Kidney capillary endothelial cell (primary cell): ENCODE measurements around the gene RPA1.

Source experiments
- DNase-seq: peaks from one replicate; pipeline ENCODE4 v3.0.0-alpha.2; 2018; ENCODE audit warnings: low spot score

The RPA1 gene

DNA sequence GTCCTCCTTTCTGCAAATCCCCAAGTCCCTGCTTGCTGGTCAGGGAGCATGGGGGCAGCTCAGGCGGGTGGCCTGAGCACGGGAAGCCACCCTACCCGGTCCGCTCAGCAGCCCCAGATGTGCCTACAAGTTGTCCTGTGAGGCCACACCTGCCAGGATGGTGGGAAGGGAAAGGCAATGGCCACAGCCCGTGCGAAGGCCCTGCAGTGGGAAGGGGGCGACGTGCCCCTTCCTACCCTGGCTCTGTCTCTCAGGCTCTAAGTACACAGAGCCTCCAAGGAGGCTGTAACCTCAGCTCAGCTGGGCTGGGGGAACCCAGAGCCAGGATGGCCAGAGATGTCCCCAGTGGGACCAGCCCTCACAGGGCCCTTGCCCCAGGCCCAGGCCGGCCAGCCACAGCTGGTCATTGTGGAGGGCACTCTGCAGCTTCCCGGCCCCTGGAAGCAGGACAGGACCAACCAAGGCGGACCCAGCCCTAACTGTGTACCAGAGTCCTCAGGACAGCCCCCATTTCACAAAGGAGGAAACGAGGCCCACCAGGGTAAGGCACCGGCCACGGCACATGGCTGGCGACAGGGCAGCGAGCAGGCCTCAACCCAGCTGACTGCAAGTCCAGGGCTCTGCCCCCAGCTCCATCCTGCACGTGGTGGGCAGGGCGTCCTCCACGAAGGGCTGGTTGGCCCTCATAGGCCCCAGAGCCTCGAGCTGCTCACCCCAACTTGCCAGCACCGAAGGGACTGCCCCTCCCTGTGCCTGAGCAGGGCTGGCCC, 113.0 kb downstream of the RPA1 start:
- no peak for DNase-seq

DNA sequence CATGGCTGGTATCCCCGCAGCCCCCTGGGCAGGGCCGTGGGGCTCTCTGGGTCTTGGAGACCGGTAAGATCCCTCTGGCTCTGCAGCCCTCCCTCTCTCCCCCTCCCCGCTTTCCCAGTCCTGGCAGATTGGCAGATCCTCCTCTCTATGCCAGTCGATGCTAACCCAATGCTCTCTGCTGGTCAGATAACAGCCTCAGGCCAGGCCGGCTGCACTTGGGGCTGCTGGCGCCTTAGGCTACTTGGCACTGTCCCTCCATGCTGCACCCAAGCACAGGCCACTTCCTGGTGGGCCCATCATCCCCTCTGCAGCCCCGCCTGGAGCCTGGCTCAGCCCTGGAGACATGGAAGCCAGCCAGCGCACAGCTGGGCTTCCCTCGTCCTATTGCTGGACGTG, 113.6 kb downstream of the RPA1 start:
- DNase-seq, result no peak

DNA sequence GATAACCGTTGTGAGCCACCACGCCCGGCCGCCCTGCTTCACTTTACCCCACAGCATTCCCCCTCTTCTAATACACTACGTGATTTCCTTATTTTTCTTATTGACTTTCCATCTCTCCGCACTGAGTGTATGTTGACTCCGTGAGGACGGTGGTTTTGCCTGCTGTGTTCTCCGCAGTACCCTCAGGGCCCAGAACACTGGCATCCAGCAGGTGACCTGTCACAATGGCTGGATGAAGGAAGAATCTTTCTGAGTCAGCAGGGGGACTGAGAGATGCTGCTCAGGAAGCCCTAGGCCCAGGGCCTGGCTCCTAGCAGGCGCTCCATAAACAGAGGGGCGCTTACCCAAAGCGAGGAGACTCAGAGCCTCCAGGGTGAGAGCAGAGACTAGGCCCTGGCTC, 115.8 kb downstream of the RPA1 start:
- DNase-seq, result no peak

DNA sequence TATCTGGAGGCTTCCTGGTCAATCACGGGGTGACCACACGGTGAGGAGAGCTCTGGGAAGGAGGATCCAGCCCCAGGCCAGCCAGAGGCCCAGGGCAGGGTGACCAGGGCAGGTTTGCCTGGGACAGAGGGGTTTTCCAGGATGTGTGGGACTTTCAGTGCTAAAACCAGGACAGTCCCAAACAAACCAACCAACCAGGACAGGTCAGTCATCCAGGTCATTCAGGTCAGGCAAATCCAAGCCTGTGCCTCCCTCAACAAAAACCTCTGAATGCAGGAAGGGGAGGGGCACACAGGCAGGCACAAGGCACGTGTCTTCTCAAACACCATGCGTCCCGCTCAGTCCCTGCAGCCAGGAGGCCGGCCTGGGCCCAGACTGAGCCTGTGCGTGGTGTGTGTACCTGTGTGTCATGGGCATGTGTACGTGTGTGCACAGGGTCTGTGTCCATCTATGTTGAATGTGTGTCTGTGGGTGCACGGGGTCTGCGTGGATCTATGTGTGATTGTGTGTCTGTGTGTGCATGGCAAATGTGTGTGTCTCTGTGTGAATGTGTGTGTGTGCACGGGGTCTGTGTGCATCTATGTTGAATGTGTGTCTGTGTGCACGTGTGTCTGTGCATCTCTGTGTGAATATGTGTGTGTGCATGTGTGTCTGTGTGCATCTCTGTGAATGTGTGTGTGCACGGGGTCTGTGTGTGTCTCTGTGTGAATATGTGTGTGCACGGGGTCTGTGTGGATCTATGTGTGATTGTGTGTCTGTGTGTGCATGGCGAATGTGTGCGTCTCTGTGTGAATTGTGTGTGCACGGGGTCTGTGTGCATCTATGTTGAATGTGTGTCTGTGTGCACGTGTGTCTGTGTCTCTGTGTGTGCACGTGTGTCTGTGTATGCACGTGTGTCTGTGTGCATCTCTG, 116.5 kb downstream of the RPA1 start:
- DNase-seq, result no peak

DNA sequence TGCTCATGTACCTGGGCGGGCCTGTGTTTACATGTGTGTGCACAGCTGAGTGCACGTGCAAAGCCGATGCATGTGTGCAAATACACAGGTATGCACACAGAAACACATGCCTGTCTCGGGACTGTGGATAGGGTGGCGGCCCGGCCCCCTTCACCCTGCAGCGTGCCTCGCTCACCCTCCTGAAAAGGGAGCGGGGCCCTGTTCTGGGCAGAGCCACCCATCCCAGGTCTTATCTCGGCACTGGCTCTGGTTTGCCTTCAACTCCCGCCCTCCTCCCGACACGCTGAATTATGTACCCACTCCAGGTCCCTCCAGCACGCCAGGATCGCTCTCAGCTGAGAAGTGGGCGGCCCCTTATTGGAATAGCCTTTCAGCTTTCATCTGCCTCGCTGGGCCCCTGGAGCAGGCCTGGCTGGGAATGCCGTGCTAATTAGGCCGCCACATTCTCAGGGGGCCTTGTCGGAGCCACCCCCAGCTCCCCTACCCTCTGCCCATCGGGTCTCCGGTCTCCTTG, 117.5 kb downstream of the RPA1 start:
- DNase-seq, result no peak

DNA sequence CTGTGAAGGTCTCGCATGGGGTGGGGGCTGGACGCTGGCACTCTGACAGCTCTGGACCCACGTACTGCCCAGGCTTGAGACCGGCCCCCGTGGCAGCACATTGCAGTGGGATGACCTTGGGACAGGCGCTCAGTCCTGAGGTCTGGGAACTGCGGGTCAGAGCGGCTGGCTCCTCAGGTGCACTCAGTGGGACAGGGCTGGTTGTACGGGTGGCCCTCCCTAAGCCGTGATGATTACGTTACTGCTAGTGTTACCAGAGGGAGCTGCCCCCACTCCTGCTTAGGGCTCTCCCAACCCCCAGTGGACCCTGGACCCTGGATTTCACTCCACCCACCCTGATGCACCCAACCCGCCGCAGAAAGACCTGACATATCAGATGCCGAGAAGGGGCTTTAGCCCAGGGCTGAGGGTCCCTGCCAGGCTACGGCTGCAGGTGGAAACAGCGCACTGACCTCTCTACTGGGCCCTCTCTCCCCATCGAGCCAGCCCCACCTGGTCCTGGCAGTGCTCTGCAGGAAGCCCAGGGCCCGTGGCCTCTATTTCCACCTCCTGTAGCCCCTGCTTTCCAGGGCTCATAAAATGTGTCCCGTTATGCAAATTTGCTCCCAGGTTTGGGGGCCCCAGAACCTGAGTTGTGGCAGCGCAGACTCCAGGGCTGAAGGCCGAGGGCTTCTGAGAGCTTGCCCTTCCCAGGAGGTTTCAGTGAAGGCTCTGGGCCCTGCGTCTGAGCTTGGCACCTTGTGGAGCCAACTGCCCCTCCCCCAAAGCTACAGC, 118.1 kb downstream of the RPA1 start:
- DNase-seq, result no peak

DNA sequence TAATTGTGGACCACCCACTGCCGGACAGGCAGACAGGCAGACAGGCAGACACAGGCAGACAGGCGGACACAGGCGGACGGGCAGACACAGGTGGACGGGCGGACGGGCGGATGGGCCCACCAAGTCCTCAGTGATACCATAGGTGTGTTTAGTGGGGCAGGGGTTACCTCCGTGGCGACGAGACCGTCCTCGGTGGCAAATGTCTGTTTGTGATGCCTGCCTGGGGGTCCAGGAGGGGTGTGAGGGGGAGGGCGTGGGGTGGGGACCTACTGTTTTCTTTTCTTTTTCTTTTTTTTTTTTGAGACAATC, 118.7 kb downstream of the RPA1 start:
- DNase-seq, result no peak
